ENCODE data around the gene SIX3. TPM values are rescaled to one million over a fixed set of nuclear protein-coding genes. Genes with fewer than 3 reads are reported as not detected.

The SIX3 gene
- total RNA-seq, 3 donors from 2014 or later (not counting 1 experiment from before 2014, with no cell fraction given), result 0.15 to 0.39 TPM; not detected in 1

GRCh38 chr2:44979581-44979980, 38.1 kb downstream of the SIX3 start:
- Histone ChIP-seq H3K4me3 (ENCODE audit: low read length) (no peak overlapping the region), H3K9me3 (ENCODE audit: control insufficient read depth, insufficient read depth, low read length) (no peaks in the 10 kb centered on the region), H3K27me3 (ENCODE audit: control insufficient read depth, insufficient read depth, low read length) (peaks cover 4% of the 10 kb centered on the region), H3K4me1 (ENCODE audit: control insufficient read depth, insufficient read depth, low read length) (no peaks in the 10 kb centered on the region), H3K27ac (ENCODE audit: low read length) (no peak overlapping the region), H3K36me3 (ENCODE audit: control insufficient read depth, insufficient read depth, low read length) (no peaks in the 10 kb centered on the region)
- Mint-ChIP-seq H3K27me3 (ENCODE audit: low read depth in 2 of 2) (peaks cover 17 to 24% of the 10 kb centered on the region in 2 donors), H3K4me1 (peaks cover 0 to 6% of the 10 kb centered on the region in 2 donors), H3K9me3 (no peaks in the 10 kb centered on the region), H3K36me3 (no peaks in the 10 kb centered on the region), H3K4me3 (no peak overlapping the region), H3K27ac (no peak overlapping the region)
- intact Hi-C loops (cut with micrococcal nuclease), result no loop called here
- ATAC-seq, result no peak
- no peak for DNase-seq
- TF ChIP-seq CTCF (IDR thresholded peaks at IDR 0.05), result no peak
- WGBS (ENCODE audit: insufficient coverage), result 92% methylated on average over 10 of the region's 11 CpGs

GRCh38 chr2:44980751-44981713, 39.5 kb downstream of the SIX3 start:
- DNase-seq, result no peak
- no peak for ATAC-seq
- H3K27ac ChIP-seq (ENCODE audit: low read length), result no peak overlapping the region
- Mint-ChIP-seq H3K27me3 (ENCODE audit: low read depth in 2 of 2) (peaks cover 19 to 24% of the 10 kb centered on the region in 2 donors), H3K27ac (no peak overlapping the region), H3K4me3 (no peak overlapping the region), H3K36me3 (no peaks in the 10 kb centered on the region), H3K4me1 (peaks cover 0 to 6% of the 10 kb centered on the region in 2 donors), H3K9me3 (no peaks in the 10 kb centered on the region)
- peaks cover 4% of the 10 kb centered on the region for H3K27me3 ChIP-seq (ENCODE audit: control insufficient read depth, insufficient read depth, low read length)
- H3K9me3 ChIP-seq (ENCODE audit: control insufficient read depth, insufficient read depth, low read length), result no peaks in the 10 kb centered on the region
- H3K36me3 ChIP-seq (ENCODE audit: control insufficient read depth, insufficient read depth, low read length), result no peaks in the 10 kb centered on the region
- WGBS (ENCODE audit: insufficient coverage), result 78% methylated on average over 9 of the region's 9 CpGs
- intact Hi-C loops (cut with micrococcal nuclease), result loop anchor here (1.0 kb wide), 1 partner anchor 513 kb away; no protein-coding TSS in a partner anchor
- TF ChIP-seq CTCF (IDR thresholded peaks at IDR 0.05), result no peak
- H3K4me1 ChIP-seq (ENCODE audit: control insufficient read depth, insufficient read depth, low read length), result no peaks in the 10 kb centered on the region
- H3K4me3 ChIP-seq (ENCODE audit: low read length), result no peak overlapping the region

GRCh38 chr2:44981714-44982108, 40.2 kb downstream of the SIX3 start:
- intact Hi-C loops (cut with micrococcal nuclease), result loop anchor here (1.0 kb wide), 1 partner anchor 513 kb away; no protein-coding TSS in a partner anchor
- Mint-ChIP-seq H3K4me1 (peaks cover 0 to 6% of the 10 kb centered on the region in 2 donors), H3K4me3 (no peak overlapping the region), H3K9me3 (no peaks in the 10 kb centered on the region), H3K27ac (no peak overlapping the region), H3K27me3 (ENCODE audit: low read depth in 2 of 2) (peaks cover 21 to 30% of the 10 kb centered on the region in 2 donors), H3K36me3 (no peaks in the 10 kb centered on the region)
- H3K27ac ChIP-seq (ENCODE audit: low read length), result no peak overlapping the region
- H3K36me3 ChIP-seq (ENCODE audit: control insufficient read depth, insufficient read depth, low read length), result no peaks in the 10 kb centered on the region
- ATAC-seq (peak in 1 of 3 donors; percentile 70), DNase-seq (peak; percentile 52 to 82)
- 18% methylated on average over 14 of the region's 14 CpGs for WGBS (ENCODE audit: insufficient coverage)
- peak; percentile 85 for TF ChIP-seq CTCF (IDR thresholded peaks at IDR 0.05)
- peaks cover 4% of the 10 kb centered on the region for H3K27me3 ChIP-seq (ENCODE audit: control insufficient read depth, insufficient read depth, low read length)
- no peak overlapping the region for H3K4me3 ChIP-seq (ENCODE audit: low read length)
- H3K9me3 ChIP-seq (ENCODE audit: control insufficient read depth, insufficient read depth, low read length), result no peaks in the 10 kb centered on the region
- H3K4me1 ChIP-seq (ENCODE audit: control insufficient read depth, insufficient read depth, low read length), result no peaks in the 10 kb centered on the region
